ENCODE results near the gene PSMD12.

- TF ChIP-seq CTCF (conservative IDR thresholded peaks at IDR 0.05 in 1 of 2, IDR thresholded peaks at IDR 0.05 in 1 of 2; ENCODE audit: low read depth in 1 of 2, low read length in 2 of 2), result no peak
- TF ChIP-seq EZH2 (IDR thresholded peaks at IDR 0.05; ENCODE audit: low read length, missing control alignments), result no peak
These were observed 48.9 kb upstream of the PSMD12 start for GRCh38 chr17:67415291-67415690.

Data from fibroblast of lung (primary cell).